Endodermal cell (in vitro differentiated cells): ENCODE results near the gene CPA3. TPM values are rescaled to one million over a fixed set of nuclear protein-coding genes. Genes with fewer than 3 reads are reported as not detected.

Experiments
- DNase-seq: peaks from one replicate; pipeline ENCODE4 v3.0.0-alpha.2; 2017
- H3K27ac ChIP-seq: 2 replicates; pipeline ENCODE4 v1.5.1; 2013; ENCODE audit warnings: mild to moderate bottlenecking, low read depth, low read length, moderate library complexity
- H3K27me3 ChIP-seq: 2 replicates; pipeline ENCODE4 v1.6.1; 2013; ENCODE audit warnings: mild to moderate bottlenecking, low read length, moderate library complexity; ENCODE audit not compliant: insufficient read depth, control insufficient read depth, poor library complexity, severe bottlenecking
- H3K36me3 ChIP-seq: 2 replicates; pipeline ENCODE4 v1.7.0; 2013; ENCODE audit warnings: mild to moderate bottlenecking, low read length, moderate library complexity; ENCODE audit not compliant: control insufficient read depth, insufficient read depth
- H3K4me1 ChIP-seq: one replicate; pipeline ENCODE4 v1.7.0; 2013; ENCODE audit warnings: low read length; ENCODE audit not compliant: control insufficient read depth, insufficient read depth
- H3K4me3 ChIP-seq: 2 replicates; pipeline ENCODE4 v1.5.1; 2013; ENCODE audit warnings: mild to moderate bottlenecking, low read length, moderate library complexity
- H3K9ac ChIP-seq: 2 replicates; pipeline ENCODE4 v1.6.1; 2013; ENCODE audit warnings: mild to moderate bottlenecking, low read length, moderate library complexity; ENCODE audit not compliant: poor library complexity, severe bottlenecking; ENCODE audit errors: extremely low read depth
- H3K9me3 ChIP-seq: 2 replicates; pipeline ENCODE4 v1.6.1; 2013; ENCODE audit warnings: mild to moderate bottlenecking, low read length, moderate library complexity; ENCODE audit not compliant: control insufficient read depth
- H3K27ac Mint-ChIP-seq: 2 replicates; pipeline ENCODE4 v1.8.0; 2020; ENCODE audit warnings: mixed read lengths
- H3K27me3 Mint-ChIP-seq: 2 replicates; pipeline ENCODE4 v1.8.0; 2021; ENCODE audit warnings: mild to moderate bottlenecking, mixed read lengths; ENCODE audit not compliant: insufficient read depth
- H3K36me3 Mint-ChIP-seq: 2 replicates; pipeline ENCODE4 v1.8.0; 2020; ENCODE audit warnings: low read depth, mixed read lengths
- H3K4me1 Mint-ChIP-seq: 2 replicates; pipeline ENCODE4 v1.8.0; 2020; ENCODE audit warnings: mixed read lengths
- H3K4me3 Mint-ChIP-seq: 2 replicates; pipeline ENCODE4 v1.8.0; 2020; ENCODE audit warnings: mild to moderate bottlenecking, moderate library complexity, mixed read lengths
- H3K9me3 Mint-ChIP-seq: 2 replicates; pipeline ENCODE4 v1.8.0; 2020; ENCODE audit warnings: mild to moderate bottlenecking, mixed read lengths
- CTCF ChIP-seq: fragments of 200-600 bp; sonication (generic); conservative IDR thresholded peaks from 2 replicates; pipeline ENCODE4 v1.5.0; 2021; ENCODE audit warnings: antibody characterized with exemption, mild to moderate bottlenecking
- WGBS, 2 experiments: methylation state at CpG; one replicate each; pipeline versions ENCODE4 v1.1.5 to v1.1.7; 2013; ENCODE audit warnings: missing lambda C conversion rate in 2 of 2, mixed read lengths in 1 of 2; ENCODE audit not compliant: insufficient coverage in 1 of 2, insufficient read length in 1 of 2; 5-methylcytosine and 5-hydroxymethylcytosine counted together
- total RNA-seq, 2 donors: library from RNA; stranded (reverse); fragmentation: NEBNext Ultra II Directional in 1 of 2; extraction: Animal tissue kit (Norgen Biotek cat#: 25700) in 1 of 2; gene quantifications; 2 replicates in 1 of 2; 3 replicates in 1 of 2; pipeline ENCODE4 v1.2.1, GENCODE V29; 2021

CPA3 gene
- total RNA-seq, 2 donors from 2014 or later = not detected

GRCh38 chr3:148825476-148825875 lies 39.6 kb upstream of the CPA3 start:
- H3K9me3 Mint-ChIP-seq = peaks cover 6% of the 10 kb centered on the region
- H3K27me3 Mint-ChIP-seq = no peaks in the 10 kb centered on the region
- peaks cover 26% of the 10 kb centered on the region for H3K4me1 Mint-ChIP-seq
- DNase-seq = no peak
- H3K27me3 ChIP-seq = no peaks in the 10 kb centered on the region
- peaks cover 7% of the 10 kb centered on the region for H3K9me3 ChIP-seq
- no peak overlapping the region for H3K4me3 Mint-ChIP-seq
- no peak overlapping the region for H3K27ac ChIP-seq
- no peak for TF ChIP-seq CTCF
- no peak overlapping the region for H3K4me3 ChIP-seq
- H3K36me3 Mint-ChIP-seq = no peaks in the 10 kb centered on the region
- H3K9ac ChIP-seq = no peak overlapping the region
- H3K36me3 ChIP-seq = no peaks in the 10 kb centered on the region
- WGBS, 2 experiments = 98 to 100% methylated on average over 2 to 3 of the region's 3 CpGs
- no peak overlapping the region for H3K27ac Mint-ChIP-seq
- H3K4me1 ChIP-seq = peaks cover 6% of the 10 kb centered on the region

GRCh38 chr3:148827585-148827984 lies 37.5 kb upstream of the CPA3 start, which contains the start of gene CPB1:
CPB1 (plus strand) TSS chr3:148827811; CDS start chr3:148827824, 13 bp downstream.
- Histone ChIP-seq H3K27me3 (no peaks in the 10 kb centered on the region), H3K36me3 (no peaks in the 10 kb centered on the region), H3K27ac (no peak within 1 kb of the TSS), H3K4me1 (peaks cover 3% of the 10 kb centered on the region), H3K9ac (no peak within 1 kb of the TSS), H3K4me3 (no peak within 1 kb of the TSS), H3K9me3 (peaks cover 1% of the 10 kb centered on the region)
- H3K4me1 Mint-ChIP-seq = peaks cover 30% of the 10 kb centered on the region
- no peak within 1 kb of the TSS for H3K4me3 Mint-ChIP-seq
- peaks cover under 1% of the 10 kb centered on the region for H3K9me3 Mint-ChIP-seq
- no peaks in the 10 kb centered on the region for H3K27me3 Mint-ChIP-seq
- DNase-seq = no peak
- H3K36me3 Mint-ChIP-seq = no peaks in the 10 kb centered on the region
- H3K27ac Mint-ChIP-seq = no peak within 1 kb of the TSS
- no peak for TF ChIP-seq CTCF

- Histone ChIP-seq H3K9ac (no peak overlapping the region), H3K9me3 (no peaks in the 10 kb centered on the region), H3K27ac (no peak overlapping the region), H3K36me3 (no peaks in the 10 kb centered on the region), H3K4me1 (peaks cover 3% of the 10 kb centered on the region), H3K27me3 (no peaks in the 10 kb centered on the region), H3K4me3 (no peak overlapping the region)
- DNase-seq = no peak
- Mint-ChIP-seq H3K27me3 (no peaks in the 10 kb centered on the region), H3K36me3 (no peaks in the 10 kb centered on the region), H3K4me3 (no peak overlapping the region), H3K4me1 (peaks cover 36% of the 10 kb centered on the region), H3K9me3 (no peaks in the 10 kb centered on the region), H3K27ac (no peak overlapping the region)
- WGBS, 2 experiments = 98 to 100% methylated on average over 2 to 4 of the region's 4 CpGs
- TF ChIP-seq CTCF = no peak
Measured at GRCh38 chr3:148828136-148828690, 36.9 kb upstream of the CPA3 start.
